ENCODE measurements around the gene RASSF4.

Gene RASSF4

GRCh38 chr10:45023426-45023825, 63.8 kb downstream of the RASSF4 start (continued):
- no peak for TF ChIP-seq ZNF785 (tag by site-specific recombination; IDR thresholded peaks at IDR 0.05)

- H3K9me3 ChIP-seq (ENCODE audit: control insufficient read depth, insufficient read depth, low read depth, low read length): no peaks in the 10 kb centered on the region
- POLR2A ChIA-PET: no interaction called here
- H3K36me3 ChIP-seq (ENCODE audit: control insufficient read depth in 2 of 2, insufficient read depth in 1 of 2, low read length in 2 of 2): no peaks in the 10 kb centered on the region
- TF ChIP-seq HOXA7 (CRISPR knock-in tag; IDR thresholded peaks at IDR 0.05; ENCODE audit: borderline replicate concordance): no peak
- no peak for TF ChIP-seq OSR2 (tag by site-specific recombination; IDR thresholded peaks at IDR 0.05)
- TF ChIP-seq ZBTB17 (tag by site-specific recombination; IDR thresholded peaks at IDR 0.05): no peak
- no peak for TF ChIP-seq ZIC2 (tag by site-specific recombination; IDR thresholded peaks at IDR 0.05)
- TF ChIP-seq, protein P1, sequence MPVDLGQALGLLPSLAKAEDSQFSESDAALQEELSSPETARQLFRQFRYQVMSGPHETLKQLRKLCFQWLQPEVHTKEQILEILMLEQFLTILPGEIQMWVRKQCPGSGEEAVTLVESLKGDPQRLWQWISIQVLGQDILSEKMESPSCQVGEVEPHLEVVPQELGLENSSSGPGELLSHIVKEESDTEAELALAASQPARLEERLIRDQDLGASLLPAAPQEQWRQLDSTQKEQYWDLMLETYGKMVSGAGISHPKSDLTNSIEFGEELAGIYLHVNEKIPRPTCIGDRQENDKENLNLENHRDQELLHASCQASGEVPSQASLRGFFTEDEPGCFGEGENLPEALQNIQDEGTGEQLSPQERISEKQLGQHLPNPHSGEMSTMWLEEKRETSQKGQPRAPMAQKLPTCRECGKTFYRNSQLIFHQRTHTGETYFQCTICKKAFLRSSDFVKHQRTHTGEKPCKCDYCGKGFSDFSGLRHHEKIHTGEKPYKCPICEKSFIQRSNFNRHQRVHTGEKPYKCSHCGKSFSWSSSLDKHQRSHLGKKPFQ (tag by site-specific recombination; IDR thresholded peaks at IDR 0.05): no peak
- no peak for TF ChIP-seq ZSCAN23 (tag by site-specific recombination; IDR thresholded peaks at IDR 0.05)
- no peak for TF ChIP-seq FEZF1 (tag by site-specific recombination; IDR thresholded peaks at IDR 0.05)
- TF ChIP-seq, protein P2, sequence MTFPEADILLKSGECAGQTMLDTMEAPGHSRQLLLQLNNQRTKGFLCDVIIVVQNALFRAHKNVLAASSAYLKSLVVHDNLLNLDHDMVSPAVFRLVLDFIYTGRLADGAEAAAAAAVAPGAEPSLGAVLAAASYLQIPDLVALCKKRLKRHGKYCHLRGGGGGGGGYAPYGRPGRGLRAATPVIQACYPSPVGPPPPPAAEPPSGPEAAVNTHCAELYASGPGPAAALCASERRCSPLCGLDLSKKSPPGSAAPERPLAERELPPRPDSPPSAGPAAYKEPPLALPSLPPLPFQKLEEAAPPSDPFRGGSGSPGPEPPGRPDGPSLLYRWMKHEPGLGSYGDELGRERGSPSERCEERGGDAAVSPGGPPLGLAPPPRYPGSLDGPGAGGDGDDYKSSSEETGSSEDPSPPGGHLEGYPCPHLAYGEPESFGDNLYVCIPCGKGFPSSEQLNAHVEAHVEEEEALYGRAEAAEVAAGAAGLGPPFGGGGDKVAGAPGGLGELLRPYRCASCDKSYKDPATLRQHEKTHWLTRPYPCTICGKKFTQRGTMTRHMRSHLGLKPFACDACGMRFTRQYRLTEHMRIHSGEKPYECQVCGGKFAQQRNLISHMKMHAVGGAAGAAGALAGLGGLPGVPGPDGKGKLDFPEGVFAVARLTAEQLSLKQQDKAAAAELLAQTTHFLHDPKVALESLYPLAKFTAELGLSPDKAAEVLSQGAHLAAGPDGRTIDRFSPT (tag by site-specific recombination; IDR thresholded peaks at IDR 0.05): no peak
- TF ChIP-seq, protein P3, sequence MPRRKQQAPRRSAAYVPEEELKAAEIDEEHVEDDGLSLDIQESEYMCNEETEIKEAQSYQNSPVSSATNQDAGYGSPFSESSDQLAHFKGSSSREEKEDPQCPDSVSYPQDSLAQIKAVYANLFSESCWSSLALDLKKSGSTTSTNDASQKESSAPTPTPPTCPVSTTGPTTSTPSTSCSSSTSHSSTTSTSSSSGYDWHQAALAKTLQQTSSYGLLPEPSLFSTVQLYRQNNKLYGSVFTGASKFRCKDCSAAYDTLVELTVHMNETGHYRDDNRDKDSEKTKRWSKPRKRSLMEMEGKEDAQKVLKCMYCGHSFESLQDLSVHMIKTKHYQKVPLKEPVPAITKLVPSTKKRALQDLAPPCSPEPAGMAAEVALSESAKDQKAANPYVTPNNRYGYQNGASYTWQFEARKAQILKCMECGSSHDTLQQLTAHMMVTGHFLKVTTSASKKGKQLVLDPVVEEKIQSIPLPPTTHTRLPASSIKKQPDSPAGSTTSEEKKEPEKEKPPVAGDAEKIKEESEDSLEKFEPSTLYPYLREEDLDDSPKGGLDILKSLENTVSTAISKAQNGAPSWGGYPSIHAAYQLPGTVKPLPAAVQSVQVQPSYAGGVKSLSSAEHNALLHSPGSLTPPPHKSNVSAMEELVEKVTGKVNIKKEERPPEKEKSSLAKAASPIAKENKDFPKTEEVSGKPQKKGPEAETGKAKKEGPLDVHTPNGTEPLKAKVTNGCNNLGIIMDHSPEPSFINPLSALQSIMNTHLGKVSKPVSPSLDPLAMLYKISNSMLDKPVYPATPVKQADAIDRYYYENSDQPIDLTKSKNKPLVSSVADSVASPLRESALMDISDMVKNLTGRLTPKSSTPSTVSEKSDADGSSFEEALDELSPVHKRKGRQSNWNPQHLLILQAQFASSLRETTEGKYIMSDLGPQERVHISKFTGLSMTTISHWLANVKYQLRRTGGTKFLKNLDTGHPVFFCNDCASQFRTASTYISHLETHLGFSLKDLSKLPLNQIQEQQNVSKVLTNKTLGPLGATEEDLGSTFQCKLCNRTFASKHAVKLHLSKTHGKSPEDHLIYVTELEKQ (tag by site-specific recombination; IDR thresholded peaks at IDR 0.05; ENCODE audit: borderline replicate concordance): no peak
- TF ChIP-seq ZNF488 (tag by site-specific recombination; IDR thresholded peaks at IDR 0.05): no peak
- no peak for TF ChIP-seq KLF16 (tag by site-specific recombination; IDR thresholded peaks at IDR 0.05)
- TF ChIP-seq ZNF112 (tag by site-specific recombination; IDR thresholded peaks at IDR 0.05): no peak
- no peak for TF ChIP-seq SCRT2 (tag by site-specific recombination; IDR thresholded peaks at IDR 0.05)
- TF ChIP-seq, protein P4, sequence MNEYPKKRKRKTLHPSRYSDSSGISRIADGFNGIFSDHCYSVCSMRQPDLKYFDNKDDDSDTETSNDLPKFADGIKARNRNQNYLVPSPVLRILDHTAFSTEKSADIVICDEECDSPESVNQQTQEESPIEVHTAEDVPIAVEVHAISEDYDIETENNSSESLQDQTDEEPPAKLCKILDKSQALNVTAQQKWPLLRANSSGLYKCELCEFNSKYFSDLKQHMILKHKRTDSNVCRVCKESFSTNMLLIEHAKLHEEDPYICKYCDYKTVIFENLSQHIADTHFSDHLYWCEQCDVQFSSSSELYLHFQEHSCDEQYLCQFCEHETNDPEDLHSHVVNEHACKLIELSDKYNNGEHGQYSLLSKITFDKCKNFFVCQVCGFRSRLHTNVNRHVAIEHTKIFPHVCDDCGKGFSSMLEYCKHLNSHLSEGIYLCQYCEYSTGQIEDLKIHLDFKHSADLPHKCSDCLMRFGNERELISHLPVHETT (tag by site-specific recombination; IDR thresholded peaks at IDR 0.05): no peak
- no peak for TF ChIP-seq ZNF624 (tag by site-specific recombination; IDR thresholded peaks at IDR 0.05)
- no peaks in the 10 kb centered on the region for H3K4me1 ChIP-seq (ENCODE audit: control insufficient read depth, insufficient read depth, low read length)
- CTCF ChIA-PET: interaction anchor here (1.8 kb wide), 1 partner anchor 201 kb away, joined by 5 read pairs; no protein-coding TSS in a partner anchor
- H3K4me3 ChIP-seq (ENCODE audit: low read depth, low read length): no peak overlapping the region
- no peak overlapping the region for H3K27ac ChIP-seq (ENCODE audit: extremely low read depth, low read depth, low read length)
These were observed 74.7 kb downstream of the RASSF4 start for GRCh38 chr10:45034301-45034700.
